ENCODE measurements around the gene SEPTIN11. TPM values are rescaled to one million over a fixed set of nuclear protein-coding genes. Genes with fewer than 3 reads are reported as not detected.

The SEPTIN11 gene
- total RNA-seq, 1 donor from 2014 or later = 623 TPM

DNA sequence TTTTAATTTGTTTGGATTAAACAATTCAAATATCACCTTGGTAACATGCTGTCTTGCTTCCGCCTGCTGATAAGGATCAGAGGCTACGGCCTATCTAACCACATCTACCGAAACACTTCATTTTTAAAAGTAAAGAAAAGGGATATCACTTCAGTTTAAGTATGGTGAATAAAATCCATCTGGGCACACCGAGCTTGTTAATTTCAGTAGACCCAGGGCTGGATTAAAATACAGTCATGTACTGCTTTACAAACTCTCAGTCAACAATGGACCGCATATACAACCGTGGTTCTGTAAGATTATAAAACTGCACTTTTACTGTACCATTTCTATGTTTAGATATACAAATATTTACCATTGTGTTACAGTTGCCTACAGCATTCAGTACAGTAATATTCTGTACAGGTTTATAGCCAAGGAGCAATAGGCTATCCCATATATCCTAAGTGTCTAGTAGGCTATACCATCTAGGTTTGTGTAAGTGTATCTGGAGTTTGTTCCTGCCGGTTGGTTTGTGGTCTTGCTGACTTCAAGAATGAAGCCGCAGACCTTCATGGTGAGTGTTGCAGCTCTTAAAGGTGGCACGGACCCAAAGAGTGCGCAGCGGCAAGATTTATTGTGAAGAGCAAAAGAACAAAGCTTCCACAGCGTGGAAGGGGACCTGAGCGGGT lies 40.0 kb downstream of the SEPTIN11 start:
- H3K27ac ChIP-seq (ENCODE audit: low read depth, low read length) = peak overlapping the region; percentile 98
- H2AFZ ChIP-seq (ENCODE audit: low read depth, low read length) = no peak overlapping the region
- peaks cover 3% of the 10 kb centered on the region for H3K9me3 ChIP-seq (ENCODE audit: insufficient read depth, low read depth, low read length)
- peaks cover 52% of the 10 kb centered on the region for H3K4me1 ChIP-seq (ENCODE audit: insufficient read depth, low read length)
- H3K4me2 ChIP-seq (ENCODE audit: low read length) = no peak overlapping the region
- no peak overlapping the region for H3K4me3 ChIP-seq (ENCODE audit: insufficient read depth, low read depth, low read length)
- H3K4me1 Mint-ChIP-seq (ENCODE audit: low read depth, unreplicated experiment) = peaks cover 87% of the 10 kb centered on the region
- H3K9me3 Mint-ChIP-seq (ENCODE audit: unreplicated experiment) = peaks cover 2% of the 10 kb centered on the region
- peak overlapping the region; percentile 90 for H3K27ac Mint-ChIP-seq (ENCODE audit: unreplicated experiment)
- DNase-seq (ENCODE audit: low read depth) = no peak
- H3K9ac ChIP-seq (ENCODE audit: low read length) = no peak overlapping the region
- no peaks in the 10 kb centered on the region for H3K27me3 Mint-ChIP-seq (ENCODE audit: low read depth, unreplicated experiment)
- no peaks in the 10 kb centered on the region for H3K27me3 ChIP-seq (ENCODE audit: insufficient read depth, low read length)
- H3K36me3 Mint-ChIP-seq (ENCODE audit: low read depth, unreplicated experiment) = peaks cover 15% of the 10 kb centered on the region
- no peaks in the 10 kb centered on the region for H4K20me1 ChIP-seq (ENCODE audit: insufficient read depth, low read length)
- peaks cover 81% of the 10 kb centered on the region for H3K79me2 ChIP-seq (ENCODE audit: insufficient read depth, low read length)
- TF ChIP-seq, protein P1, sequence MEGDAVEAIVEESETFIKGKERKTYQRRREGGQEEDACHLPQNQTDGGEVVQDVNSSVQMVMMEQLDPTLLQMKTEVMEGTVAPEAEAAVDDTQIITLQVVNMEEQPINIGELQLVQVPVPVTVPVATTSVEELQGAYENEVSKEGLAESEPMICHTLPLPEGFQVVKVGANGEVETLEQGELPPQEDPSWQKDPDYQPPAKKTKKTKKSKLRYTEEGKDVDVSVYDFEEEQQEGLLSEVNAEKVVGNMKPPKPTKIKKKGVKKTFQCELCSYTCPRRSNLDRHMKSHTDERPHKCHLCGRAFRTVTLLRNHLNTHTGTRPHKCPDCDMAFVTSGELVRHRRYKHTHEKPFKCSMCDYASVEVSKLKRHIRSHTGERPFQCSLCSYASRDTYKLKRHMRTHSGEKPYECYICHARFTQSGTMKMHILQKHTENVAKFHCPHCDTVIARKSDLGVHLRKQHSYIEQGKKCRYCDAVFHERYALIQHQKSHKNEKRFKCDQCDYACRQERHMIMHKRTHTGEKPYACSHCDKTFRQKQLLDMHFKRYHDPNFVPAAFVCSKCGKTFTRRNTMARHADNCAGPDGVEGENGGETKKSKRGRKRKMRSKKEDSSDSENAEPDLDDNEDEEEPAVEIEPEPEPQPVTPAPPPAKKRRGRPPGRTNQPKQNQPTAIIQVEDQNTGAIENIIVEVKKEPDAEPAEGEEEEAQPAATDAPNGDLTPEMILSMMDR (IDR thresholded peaks at IDR 0.05; ENCODE audit: insufficient read depth, low read depth, low read length) = no peak
- no peak for TF ChIP-seq EZH2 (IDR thresholded peaks at IDR 0.05; ENCODE audit: insufficient read depth, low read length)
- H3K4me3 Mint-ChIP-seq (ENCODE audit: unreplicated experiment) = no peak overlapping the region
- FAIRE-seq = no peak
- no peaks in the 10 kb centered on the region for H3K36me3 ChIP-seq (ENCODE audit: insufficient read depth, low read length)

DNA sequence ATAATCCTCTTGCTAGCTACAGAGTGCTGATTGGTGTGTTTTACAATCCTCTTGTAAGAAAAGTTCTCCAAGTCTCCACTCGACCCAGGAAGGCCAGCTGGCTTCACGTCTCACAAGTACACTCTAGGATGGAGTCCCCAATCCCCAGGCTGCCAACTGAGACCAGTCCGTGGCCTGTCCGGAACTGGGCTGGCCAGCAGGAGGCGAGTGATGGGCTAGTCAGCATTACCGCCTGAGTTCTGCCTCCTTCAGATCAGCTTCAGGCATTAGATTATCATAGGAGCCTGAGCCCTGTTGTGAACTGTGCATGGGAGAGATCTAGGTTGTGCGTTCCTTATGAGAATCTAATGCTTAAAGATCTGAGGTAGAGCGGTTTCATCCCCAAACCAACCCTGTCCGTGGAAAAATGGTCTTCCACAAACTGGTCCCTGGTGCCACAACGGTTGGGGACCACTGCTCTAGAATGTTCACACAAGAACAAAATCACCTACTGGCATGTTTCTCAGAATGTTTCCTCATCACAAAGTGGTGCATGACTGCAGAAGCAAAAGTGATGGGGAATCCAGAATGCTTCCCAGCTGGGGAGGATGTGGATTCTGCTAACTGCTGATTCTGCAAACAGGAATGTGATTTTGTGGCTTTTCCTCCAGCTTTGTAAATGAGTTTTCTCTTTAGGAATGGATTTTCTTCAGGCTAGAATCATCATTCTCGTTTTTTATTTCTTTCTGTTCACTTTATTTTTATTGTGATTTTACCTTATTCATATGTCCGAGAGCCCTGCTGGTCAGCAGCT lies 40.9 kb downstream of the SEPTIN11 start:
- no peak overlapping the region for H3K4me3 ChIP-seq (ENCODE audit: insufficient read depth, low read depth, low read length)
- DNase-seq (ENCODE audit: low read depth) (peak; percentile 99), FAIRE-seq (peak; percentile 72)
- H3K9me3 ChIP-seq (ENCODE audit: insufficient read depth, low read depth, low read length) = peaks cover 3% of the 10 kb centered on the region
- peak overlapping the region; percentile 76 for H3K4me2 ChIP-seq (ENCODE audit: low read length)
- peak overlapping the region; percentile 90 for H3K27ac Mint-ChIP-seq (ENCODE audit: unreplicated experiment)
- peak overlapping the region; percentile 98 for H3K27ac ChIP-seq (ENCODE audit: low read depth, low read length)
- TF ChIP-seq EZH2 (IDR thresholded peaks at IDR 0.05; ENCODE audit: insufficient read depth, low read length) = no peak
- TF ChIP-seq, protein P1 (IDR thresholded peaks at IDR 0.05; ENCODE audit: insufficient read depth, low read depth, low read length) = peak; percentile 8
- H4K20me1 ChIP-seq (ENCODE audit: insufficient read depth, low read length) = no peaks in the 10 kb centered on the region
- no peaks in the 10 kb centered on the region for H3K27me3 Mint-ChIP-seq (ENCODE audit: low read depth, unreplicated experiment)
- no peaks in the 10 kb centered on the region for H3K36me3 ChIP-seq (ENCODE audit: insufficient read depth, low read length)
- no peak overlapping the region for H2AFZ ChIP-seq (ENCODE audit: low read depth, low read length)
- peaks cover 2% of the 10 kb centered on the region for H3K9me3 Mint-ChIP-seq (ENCODE audit: unreplicated experiment)
- peaks cover 15% of the 10 kb centered on the region for H3K36me3 Mint-ChIP-seq (ENCODE audit: low read depth, unreplicated experiment)
- peak overlapping the region; percentile 31 for H3K4me3 Mint-ChIP-seq (ENCODE audit: unreplicated experiment)
- H3K27me3 ChIP-seq (ENCODE audit: insufficient read depth, low read length) = no peaks in the 10 kb centered on the region
- H3K4me1 ChIP-seq (ENCODE audit: insufficient read depth, low read length) = peaks cover 45% of the 10 kb centered on the region
- peaks cover 82% of the 10 kb centered on the region for H3K79me2 ChIP-seq (ENCODE audit: insufficient read depth, low read length)
- H3K9ac ChIP-seq (ENCODE audit: low read length) = peak overlapping the region; percentile 84
- H3K4me1 Mint-ChIP-seq (ENCODE audit: low read depth, unreplicated experiment) = peaks cover 78% of the 10 kb centered on the region
